Endometrium (tissue), 2 donors: ENCODE results near the gene CDCA3.

Source experiments
- FAIRE-seq: peaks from 2 replicates; lab custom pipeline; 2012; peaks lifted over from hg19 to GRCh38; lab: Jason Lieb, UNC
- donor health status: control.
- donor health status: control.

CDCA3 gene

DNA sequence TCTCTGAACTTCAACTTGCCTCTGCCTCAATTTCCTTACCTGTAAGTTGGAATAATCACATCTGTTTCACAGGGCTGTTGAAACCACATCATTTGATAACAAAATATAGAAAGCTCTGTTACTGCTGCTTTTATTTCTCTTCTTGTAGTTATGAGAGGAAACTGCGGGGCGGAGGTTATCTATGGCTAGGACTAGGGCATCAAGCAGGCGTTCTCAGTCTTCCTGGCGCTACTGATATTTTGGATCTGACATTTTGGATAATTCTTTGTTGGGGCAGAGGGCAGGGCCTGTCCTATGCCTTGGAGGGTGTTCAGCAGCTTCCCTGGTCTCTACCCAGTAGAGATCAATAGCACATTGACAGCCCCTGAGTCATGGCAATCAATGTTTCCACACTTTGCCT lies 19.0 kb downstream of the CDCA3 start:
- no peak for FAIRE-seq

DNA sequence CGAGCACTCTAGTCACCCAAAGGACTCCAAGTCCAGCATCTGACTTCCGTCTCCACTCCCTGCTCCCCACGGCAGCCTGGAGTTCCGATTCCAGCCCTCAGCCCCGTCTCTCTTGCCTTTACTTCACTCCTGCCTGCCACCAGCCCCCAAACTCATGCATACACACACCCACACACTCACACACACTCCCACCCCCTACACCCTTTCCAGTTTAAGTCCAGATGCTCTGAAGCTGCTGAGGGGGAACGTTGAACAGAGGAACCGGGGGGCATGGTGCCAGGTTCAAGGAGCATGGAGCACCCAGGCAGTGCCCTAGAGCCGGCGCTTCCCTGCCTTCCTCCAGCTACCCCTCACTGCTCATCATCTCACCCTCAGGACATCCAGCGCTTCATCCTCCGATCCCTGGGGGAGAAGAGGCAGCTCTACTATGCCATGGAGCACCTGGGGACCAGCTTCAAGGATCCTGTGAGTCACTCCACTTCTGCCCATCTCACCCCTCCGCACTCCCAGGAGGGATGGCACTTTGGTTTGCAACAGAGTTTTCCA lies 19.6 kb downstream of the CDCA3 start:
- FAIRE-seq = no peak

DNA sequence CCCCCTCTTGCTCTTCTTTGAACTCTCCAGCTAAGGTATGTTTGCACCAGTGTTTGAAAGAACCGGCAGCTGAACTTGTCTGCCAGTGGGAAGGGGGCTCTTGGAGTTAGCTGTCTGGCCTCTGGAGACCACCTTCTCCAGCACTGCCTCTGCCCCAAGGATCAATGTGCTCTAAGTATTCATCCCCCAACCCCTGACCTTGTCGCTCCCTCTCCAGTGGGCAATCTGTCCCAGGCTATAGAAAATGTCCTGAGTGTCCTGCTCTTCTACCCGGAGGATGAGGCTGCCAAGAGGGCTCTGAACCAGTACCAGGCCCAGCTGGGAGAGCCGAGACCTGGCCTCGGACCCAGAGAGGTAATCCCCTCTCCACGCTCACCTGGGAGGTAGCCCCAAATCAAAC lies 20.1 kb downstream of the CDCA3 start:
- no peak for FAIRE-seq

DNA sequence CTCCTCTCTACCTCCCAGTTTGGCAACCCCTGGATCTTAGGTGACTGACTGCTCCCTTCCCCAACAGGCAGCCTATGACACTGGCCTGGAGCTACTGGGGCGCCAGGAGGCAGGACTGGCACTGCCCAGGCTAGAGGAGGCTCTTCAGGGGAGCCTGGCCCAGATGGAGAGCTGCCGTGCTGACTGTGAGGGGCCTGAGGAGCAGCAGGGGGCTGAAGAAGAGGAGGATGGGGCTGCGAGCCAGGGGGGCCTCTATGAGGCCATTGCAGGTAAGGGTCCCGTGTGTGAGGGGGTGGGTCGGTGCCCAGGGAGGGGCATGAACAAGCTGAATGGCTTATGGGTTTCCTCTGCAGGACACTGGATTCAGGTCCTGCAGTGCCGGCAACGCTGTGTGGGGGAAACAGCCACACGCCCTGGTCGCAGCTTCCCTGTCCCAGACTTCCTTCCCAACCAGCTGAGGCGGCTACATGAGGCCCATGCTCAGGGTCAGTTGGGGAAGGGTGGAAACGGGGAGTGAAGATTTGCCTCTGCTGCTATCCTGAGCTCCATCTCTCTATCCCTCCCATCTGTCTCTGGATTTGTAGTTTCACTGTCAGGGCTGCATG lies 20.7 kb downstream of the CDCA3 start:
- no peak for FAIRE-seq

DNA sequence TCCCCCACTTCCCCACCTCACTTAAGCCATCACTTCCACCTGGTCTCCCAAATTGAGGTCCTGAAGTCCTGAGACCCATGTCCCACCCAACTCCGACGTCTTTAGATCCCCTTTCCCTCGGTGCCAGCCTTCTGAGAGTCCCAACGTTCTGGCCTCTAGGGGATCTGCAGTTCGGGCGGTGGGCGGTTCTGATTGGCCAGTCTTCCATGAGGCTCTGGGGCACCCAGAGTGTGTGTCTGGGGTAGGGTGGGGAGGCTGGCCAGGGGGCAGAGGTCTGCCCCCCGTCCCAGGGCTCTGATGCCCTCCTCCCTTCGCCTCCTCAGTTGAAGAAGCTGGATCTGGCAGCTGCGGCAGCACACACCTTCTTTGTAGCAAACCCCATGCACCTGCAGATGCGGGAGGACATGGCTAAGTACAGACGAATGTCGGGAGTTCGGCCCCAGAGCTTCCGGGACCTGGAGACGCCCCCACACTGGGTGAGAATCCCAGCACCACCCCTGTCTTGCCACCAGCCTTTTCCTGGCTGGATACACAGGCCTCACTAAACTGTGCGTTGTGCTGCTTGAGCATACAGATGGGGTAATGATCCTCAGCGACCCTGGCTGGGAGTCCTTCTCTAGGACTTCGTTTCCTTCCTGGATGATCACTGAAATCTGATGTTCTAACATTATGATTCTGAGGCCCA lies 21.4 kb downstream of the CDCA3 start:
- FAIRE-seq = no peak

DNA sequence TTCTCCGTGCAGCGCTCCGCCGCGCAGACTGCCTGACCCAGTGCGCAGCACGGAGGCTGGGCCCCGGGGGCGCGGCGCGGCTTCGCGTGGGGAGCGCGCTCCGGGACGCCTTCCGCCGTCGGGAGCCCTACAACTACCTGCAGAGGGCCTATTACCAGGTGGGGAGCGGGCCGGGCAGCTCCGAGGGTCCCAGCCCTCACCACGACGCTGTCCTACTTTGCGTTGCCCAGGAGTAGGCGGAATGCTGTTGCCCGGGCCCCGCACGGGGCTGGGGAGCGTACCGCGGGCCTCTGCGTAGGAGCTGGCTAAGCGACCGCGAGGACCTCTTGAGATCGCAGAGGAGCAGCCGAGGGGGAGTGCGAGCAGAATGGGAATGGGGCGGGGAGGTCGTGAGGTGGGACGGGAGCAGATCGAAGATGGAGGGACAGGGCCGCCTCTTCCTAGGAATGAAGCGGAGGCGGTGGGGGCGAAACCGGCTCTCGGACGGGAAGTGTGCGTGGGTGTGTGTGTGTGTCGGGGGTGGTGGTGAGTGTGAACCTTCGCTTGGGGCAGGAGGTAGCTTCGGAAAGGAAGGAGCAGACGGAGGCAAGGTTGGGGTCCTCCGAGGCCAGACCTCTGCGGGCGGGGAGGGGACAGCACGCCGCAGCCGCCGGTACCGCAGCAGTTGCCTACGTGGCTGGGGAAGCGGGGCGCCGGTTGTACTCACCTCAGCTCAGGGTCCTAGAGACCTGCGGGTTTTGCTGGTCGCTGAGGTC lies 22.1 kb downstream of the CDCA3 start:
- no peak for FAIRE-seq

DNA sequence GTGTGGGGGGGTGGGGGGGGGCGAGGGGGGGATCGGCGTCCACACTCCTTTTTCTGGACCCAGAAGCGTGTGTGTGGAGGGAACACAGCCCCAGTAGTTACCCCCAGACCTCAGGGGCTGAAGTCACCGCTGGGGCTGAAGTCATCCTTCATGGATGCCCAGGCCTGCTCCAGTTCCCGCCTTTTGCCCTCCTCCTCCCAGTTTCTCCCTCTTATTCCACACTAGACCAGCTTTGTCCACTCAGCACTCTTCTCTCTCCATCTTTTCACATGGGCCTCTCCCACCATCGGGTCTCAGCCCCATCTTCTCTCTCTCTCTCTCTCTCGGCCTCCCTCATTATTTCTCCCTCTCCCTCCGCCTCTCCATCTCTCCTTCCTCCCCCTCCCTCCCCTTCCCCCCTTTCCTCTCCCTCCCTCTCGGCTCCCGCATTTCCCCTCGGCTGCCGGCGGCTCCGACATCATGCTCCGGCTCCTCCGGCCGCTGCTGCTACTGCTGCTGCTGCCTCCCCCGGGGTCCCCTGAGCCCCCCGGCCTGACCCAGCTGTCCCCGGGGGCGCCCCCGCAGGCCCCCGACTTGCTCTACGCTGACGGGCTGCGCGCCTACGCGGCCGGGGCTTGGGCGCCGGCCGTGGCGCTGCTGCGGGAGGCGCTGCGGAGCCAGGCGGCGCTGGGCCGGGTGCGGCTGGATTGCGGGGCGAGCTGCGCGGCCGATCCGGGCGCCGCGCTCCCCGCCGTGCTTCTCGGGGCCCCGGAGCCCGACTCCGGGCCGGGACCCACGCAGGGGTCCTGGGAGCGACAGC lies 22.9 kb downstream of the CDCA3 start, which contains the start of gene P3H3:
Gene P3H3 (plus strand): TSS at position 426 of the 799 bp plus-strand sequence. CDS start 34 bp downstream, at position 460.
- no peak for FAIRE-seq

DNA sequence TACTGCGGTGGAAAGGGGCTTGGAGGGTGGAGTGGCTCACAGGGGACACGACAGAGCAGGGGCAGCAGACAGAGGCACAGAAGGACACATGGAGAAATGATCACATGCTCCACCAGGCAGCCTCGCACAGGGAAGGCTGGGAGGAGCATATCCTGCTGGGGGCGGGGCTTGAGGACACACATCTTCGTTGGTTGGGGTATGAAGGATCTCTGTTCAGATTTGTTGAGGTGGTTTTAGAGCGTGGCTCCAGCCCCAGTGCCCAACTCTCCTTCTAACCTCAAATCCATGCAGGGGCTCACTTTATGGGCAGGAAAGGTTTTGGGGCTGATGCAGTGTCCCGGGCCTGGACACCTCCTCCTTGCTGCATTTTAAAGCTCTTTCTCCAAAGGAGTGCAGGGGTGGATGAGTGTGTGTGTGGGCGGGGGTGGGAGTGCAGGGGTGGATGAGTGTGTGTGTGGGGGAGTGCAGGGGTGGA lies 23.6 kb downstream of the CDCA3 start:
- peak; percentile 50 for FAIRE-seq

DNA sequence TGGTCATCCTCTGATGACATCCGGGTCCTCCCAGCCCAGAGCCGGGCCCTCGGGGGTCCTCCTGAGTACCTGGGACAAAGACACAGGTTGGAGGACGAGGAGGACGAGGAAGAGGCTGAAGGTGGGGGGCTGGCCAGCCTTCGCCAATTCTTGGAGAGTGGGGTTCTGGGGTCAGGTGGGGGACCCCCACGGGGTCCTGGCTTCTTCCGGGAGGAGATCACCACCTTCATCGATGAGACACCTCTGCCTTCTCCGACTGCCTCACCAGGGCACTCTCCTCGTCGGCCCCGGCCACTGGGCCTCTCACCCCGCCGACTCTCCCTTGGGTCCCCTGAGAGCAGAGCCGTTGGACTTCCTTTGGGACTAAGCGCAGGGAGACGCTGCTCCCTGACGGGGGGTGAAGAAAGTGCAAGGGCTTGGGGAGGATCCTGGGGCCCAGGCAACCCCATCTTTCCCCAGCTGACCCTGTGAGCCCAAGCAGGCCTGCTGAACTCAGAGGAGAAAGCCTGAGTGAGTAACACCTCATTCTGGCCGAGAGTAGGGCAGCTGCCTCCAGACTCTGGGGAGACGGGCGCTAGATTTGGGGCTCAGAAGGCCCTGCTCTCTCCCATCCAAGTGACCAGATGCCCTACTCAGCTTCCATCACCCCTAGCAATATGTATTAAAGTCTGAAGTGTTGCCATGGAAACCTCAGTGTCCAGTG lies 24.2 kb downstream of the CDCA3 start:
- no peak for FAIRE-seq

DNA sequence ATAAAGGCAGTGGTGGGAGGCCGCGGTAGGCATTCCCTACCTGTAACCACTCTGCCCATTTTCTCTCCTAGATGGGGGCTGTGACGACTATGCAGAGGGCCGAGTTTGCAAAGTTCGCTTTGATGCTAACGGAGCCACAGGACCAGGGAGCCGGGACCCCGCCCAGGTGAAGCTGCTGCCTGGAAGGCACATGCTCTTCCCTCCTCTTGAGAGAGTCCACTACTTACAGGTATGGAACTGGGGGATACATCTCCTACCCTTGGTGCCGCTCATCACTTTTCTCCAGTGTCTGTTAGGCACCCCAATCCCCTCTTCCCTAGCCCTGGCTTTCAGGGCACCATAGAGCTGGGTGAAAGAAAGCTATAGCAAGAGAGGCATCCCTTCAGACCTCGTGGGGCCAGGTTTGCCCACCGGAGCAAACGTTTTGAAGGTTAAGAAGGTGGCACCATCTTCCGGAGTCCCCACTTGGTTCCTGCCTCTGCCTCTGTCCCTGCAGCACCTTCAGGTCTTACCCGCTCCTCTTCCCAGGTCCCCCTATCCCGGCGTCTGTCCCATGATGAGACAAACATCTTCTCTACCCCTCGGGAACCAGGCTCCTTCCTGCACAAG lies 24.9 kb downstream of the CDCA3 start:
- no peak for FAIRE-seq

DNA sequence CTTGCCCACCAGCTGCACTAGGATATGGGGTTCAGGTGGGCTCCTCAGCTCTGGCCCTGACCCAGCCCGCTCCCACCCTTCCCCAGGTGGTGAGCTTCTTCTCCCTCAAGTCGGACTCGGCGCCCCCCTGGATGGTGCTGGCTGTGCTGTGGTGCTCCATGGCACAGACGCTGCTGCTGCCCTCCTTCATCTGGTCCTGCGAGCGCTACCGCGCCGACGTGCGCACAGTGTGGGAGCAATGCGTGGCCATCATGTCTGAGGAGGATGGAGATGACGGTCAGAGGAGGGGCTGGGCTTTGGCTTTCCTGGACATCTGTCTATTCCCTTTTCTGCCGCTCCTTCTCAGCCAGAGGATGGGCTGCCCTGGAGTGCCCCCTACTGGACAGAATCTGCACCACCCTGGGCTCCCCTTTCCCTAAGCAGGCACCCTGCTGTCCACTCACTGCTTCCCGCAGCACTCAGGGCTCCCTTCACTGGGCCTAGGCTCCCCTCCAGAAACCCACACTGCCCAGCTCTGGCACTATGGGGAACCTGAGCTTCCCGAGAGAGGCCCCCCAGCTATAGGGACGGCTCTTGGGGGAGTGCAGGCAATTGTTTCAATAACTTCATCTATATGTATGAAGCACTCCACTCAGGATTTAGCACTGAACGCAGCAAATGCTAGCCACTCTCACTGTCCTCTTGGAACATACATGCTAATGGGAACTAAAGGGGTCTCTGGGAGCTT lies 25.5 kb downstream of the CDCA3 start:
- no peak for FAIRE-seq

DNA sequence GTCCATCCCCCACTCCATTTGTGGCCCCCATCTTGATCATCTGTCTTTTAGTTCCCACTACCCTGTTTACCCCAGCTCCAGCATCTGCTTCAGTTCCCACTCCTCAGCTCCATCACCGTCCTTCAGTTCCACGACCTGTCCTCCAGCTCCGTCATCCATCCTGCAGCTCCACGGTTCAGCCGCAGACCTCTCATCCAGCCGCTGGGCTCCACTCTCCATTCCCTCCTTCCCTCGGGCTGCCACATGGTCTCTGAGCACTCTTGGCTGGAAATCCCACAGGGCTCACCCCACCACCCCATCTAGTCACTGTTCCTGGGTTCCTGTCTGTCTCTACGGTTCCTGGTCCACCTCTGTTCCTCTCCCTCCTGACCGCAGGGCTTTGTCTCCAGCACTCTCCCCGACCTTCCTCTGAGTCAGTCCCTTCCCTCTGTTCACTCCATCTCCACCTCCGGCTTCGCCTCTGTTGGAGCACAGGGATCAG lies 26.1 kb downstream of the CDCA3 start:
- no peak for FAIRE-seq

DNA sequence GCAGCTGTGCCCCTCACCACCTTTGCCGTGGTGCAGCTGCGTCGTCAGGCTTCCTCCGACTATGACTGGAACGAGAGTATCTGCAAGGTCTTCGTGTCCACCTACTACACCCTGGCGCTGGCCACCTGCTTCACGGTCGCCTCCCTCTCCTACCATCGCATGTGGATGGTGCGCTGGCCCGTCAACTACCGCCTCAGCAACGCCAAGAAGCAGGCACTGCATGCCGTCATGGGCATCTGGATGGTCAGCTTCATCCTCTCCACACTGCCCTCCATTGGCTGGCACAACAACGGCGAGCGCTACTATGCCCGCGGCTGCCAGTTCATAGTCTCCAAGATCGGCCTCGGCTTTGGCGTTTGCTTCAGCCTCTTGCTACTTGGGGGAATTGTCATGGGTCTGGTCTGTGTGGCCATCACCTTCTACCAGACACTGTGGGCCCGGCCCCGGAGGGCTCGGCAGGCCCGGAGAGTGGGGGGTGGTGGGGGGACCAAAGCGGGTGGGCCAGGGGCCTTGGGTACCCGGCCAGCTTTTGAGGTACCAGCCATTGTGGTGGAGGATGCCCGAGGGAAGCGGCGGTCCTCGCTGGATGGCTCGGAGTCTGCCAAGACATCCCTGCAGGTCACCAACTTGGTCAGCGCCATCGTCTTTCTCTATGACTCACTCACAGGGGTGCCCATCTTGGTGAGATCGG lies 26.9 kb downstream of the CDCA3 start:
- FAIRE-seq = no peak

DNA sequence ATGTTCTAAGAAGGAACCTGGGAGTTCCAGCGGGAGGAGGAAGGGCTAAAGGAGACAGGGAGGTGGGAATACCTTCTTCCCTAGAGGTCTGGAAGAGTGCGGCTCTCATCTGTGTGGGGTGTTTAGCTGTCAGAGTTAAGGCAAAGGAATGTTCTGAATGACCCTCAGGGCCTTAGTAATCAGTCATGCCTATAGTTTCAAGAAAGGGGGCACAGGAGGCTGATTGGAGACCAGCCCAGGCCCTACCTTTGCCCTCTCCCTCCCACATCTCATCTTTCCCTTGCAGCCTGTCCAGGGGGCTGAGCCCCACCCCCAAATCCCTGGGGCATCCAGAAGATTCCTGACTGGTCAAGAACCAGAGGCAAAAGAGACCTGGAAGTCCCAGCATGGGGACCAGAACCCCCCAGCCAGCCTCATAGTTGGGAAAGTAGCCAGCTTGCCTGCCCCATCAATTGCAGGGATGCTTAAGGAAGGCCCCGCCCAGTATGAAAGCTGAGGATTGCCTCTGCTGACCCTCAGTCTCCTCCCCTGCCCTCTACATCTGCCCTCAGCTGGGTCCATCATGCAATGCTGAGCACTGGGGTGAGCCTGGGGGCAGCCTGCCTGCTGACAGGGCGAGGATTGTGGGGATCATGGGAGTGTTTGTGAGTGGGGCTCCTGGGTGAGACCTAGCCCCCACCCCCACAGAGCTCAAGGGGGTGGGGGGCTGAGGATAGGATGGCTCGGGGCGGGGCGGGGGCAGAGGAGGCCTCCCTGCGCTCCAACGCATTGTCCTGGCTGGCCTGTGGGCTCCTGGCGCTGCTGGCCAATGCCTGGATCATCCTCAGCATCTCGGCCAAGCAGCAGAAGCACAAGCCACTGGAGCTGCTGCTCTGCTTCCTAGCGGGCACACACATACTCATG lies 27.7 kb downstream of the CDCA3 start:
- no peak for FAIRE-seq

DNA sequence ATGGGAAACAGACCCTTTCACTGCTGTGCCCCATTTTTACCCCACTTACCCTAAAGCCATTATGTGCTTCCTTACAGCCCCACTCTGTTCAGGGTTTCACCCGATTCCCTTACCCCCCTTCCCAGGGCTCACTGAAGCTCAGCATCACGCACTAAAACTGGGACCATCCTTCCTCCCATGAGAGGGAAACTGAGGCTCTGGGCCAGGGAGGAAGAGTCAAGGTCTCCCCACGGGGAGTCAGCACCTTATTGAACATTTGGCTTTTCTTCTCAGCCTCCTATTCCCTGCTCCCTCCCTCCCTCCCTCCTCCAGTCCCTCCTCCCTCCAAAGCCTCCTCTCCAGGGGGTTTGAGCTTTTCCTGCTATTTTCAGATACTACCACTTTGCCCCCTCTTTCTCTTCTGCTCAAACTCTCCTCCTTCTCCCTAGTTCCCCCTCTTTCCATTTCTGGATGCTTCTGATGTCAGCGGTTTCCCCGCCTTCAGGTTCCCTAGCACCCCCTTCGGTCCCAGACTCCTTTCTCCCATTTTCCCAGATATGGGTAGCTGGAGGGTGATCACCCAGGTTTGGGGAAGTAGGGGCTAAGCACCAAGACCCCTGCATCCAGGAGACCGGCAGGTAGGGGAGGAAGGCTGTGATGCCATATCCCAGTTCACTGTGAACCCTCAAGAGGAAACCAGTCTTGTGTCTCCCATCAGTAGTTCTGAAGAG lies 28.5 kb downstream of the CDCA3 start:
- FAIRE-seq = no peak

DNA sequence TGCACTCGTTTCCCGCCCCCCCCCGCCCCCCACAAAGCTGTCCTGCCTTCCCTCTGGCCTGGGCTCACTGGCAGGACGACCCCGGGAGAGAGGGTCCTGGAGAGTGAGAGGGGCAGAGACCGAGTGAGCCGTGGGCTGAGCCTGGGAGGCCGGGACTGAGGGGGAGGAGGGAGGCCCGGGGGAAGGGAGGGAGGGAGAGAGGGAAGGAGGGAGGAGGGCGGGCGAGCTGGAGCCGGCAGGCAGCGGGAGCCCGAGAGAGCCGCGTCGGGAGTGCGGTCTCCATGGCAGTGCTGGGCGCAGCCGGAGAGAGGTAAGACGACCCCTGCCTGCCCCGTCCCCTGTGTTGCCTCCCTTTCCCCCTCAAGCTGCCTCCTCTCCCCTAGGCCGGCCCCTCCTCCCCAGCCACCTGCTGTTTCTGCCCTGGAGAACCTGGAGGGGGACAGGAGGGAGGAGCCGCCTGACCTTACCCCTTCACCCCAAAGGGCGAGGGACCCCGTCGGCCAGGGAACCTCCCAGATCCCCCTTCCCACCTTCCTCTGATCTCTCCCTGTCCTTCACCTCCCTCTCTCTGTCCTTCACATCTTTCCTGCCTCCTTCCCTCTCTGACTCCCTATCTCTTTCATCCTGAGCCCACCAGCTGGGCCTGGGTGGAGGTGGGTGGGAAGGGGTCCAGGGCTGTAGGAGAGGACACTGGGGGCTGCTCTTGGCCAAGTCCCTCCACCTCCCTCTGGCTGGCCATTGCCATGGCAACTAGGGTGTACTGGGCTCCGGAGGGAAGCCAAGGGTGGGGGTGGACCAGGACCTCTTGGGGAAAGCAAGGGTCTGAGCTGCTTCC lies 29.3 kb downstream of the CDCA3 start, which contains the start of gene GPR162:
Gene GPR162 (plus strand): TSS at position 231 of the 835 bp plus-strand sequence. CDS start 2,078 bp downstream, outside the sequence.
- no peak for FAIRE-seq

DNA sequence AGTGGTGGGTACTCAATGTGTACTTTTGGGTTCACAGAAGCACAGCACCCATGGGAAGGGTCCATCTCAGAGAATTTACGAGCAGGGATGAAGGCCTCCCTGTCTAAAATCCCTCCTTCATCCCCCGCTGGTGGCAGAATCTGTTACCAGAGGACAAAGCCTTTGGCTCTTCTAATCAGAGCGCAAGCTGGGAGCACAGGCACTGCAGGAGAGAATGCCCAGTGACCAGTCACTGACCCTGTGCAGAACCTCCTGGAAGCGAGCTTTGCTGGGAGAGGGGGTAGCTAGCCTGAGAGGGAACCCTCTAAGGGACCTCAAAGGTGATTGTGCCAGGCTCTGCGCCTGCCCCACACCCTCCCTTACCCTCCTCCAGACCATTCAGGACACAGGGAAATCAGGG lies 30.9 kb downstream of the CDCA3 start:
- FAIRE-seq = no peak
